Measurements from ENCODE around the gene TRAF5. TPM values are rescaled to one million over a fixed set of nuclear protein-coding genes. Genes with fewer than 3 reads are reported as not detected.

The TRAF5 gene
- total RNA-seq, 1 donor = 27.6 TPM

GRCh38 chr1:211332830-211333229 is 6.2 kb downstream of the TRAF5 start:
- DNase-seq (ENCODE audit: low read depth) = peak; percentile 30
- no peak overlapping the region for H3K4me3 ChIP-seq (ENCODE audit: low read depth, low read length)
- no peak for TF ChIP-seq CTCF (IDR thresholded peaks at IDR 0.05; ENCODE audit: insufficient read depth, low read depth, low read length)

GRCh38 chr1:211333906-211334305 is 7.3 kb downstream of the TRAF5 start:
- H3K4me3 ChIP-seq (ENCODE audit: low read depth, low read length) = no peak overlapping the region
- DNase-seq (ENCODE audit: low read depth) = no peak
- TF ChIP-seq CTCF (IDR thresholded peaks at IDR 0.05; ENCODE audit: insufficient read depth, low read depth, low read length) = no peak

- DNase-seq (ENCODE audit: low read depth) = no peak
- no peak for TF ChIP-seq CTCF (IDR thresholded peaks at IDR 0.05; ENCODE audit: insufficient read depth, low read depth, low read length)
- H3K4me3 ChIP-seq (ENCODE audit: low read depth, low read length) = no peak overlapping the region
Measured at GRCh38 chr1:211334986-211335385, 8.4 kb downstream of the TRAF5 start.

GRCh38 chr1:211335522-211336157 is 9.0 kb downstream of the TRAF5 start:
- no peak overlapping the region for H3K4me3 ChIP-seq (ENCODE audit: low read depth, low read length)
- DNase-seq (ENCODE audit: low read depth) = no peak
- no peak for TF ChIP-seq CTCF (IDR thresholded peaks at IDR 0.05; ENCODE audit: insufficient read depth, low read depth, low read length)

DNA sequence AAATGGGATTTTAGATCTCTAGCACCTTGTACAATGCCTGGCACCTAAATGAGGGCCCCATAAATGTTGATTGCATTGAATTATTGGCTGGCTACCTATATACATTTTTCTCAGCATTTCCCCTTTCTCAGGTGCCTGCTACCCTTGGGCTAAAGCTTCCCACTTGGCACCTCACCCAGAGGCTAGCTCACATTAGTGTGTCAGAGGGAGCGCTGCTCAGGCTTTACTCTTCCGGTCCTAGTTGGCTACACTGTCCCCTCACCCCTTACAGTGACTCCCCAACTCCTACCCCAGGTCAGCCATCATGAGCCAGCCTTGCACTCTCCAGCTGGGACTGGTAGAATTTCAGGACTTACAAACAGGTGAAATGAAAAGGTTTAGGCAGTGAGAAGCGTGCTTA is 9.5 kb downstream of the TRAF5 start:
- H3K4me3 ChIP-seq (ENCODE audit: low read depth, low read length) = no peak overlapping the region
- no peak for TF ChIP-seq CTCF (IDR thresholded peaks at IDR 0.05; ENCODE audit: insufficient read depth, low read depth, low read length)
- DNase-seq (ENCODE audit: low read depth) = no peak

DNA sequence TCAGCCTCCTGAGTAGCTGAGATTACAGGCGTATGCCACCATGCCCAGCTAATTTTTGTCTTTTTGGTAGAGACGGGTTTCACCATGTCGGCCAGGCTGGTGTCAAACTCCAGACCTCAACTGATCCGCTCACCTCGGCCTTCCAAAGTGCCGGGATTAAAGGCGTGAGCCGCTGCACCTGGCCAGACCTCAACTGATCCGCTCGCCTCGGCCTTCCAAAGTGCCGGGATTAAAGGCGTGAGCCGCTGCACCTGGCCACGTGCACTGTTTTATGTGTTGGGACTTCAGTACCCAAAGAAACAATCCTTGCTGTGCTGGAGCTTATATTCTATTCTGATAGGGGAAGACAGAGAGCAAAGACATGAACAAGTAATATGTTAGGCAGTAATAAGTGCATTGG is 10.1 kb downstream of the TRAF5 start:
- no peak for TF ChIP-seq CTCF (IDR thresholded peaks at IDR 0.05; ENCODE audit: insufficient read depth, low read depth, low read length)
- H3K4me3 ChIP-seq (ENCODE audit: low read depth, low read length) = no peak overlapping the region
- DNase-seq (ENCODE audit: low read depth) = no peak

Measured in fibroblast of villous mesenchyme (primary cell).